HepG2 (cell line): ENCODE results near the gene HIF3A. TPM values are rescaled to one million over a fixed set of nuclear protein-coding genes. Genes with fewer than 3 reads are reported as not detected.

ENCODE experiments used
- ATAC-seq: fragments of 200-7000 bp; cut with Tn5 transposase; 3 replicates; pipeline ENCODE4 v1.9.1; 2020; ENCODE audit warnings: mild to moderate bottlenecking, moderate library complexity
- BruUV-seq: library from RNA; stranded (reverse); fragments of 400-500 nt; replicated peaks from 2 replicates; lab custom pipeline; 2021; lab: Mats Ljungman, UMichigan
- CTCF ChIA-PET: fragments of 300-600 bp; formaldehyde crosslinking; extraction: SDS; loops from one replicate; lab custom pipeline; 2021; ENCODE audit warnings: low total read pairs, inconsistent platforms, low intra/inter-chr PET ratio; lab: Yijun Ruan, JAX
- POLR2A ChIA-PET: fragments of 350-600 bp; sonication (Branson Sonifier 250); formaldehyde crosslinking; loops from one replicate; lab custom pipeline; 2020; ENCODE audit warnings: antibody characterized with exemption, inconsistent platforms; lab: Yijun Ruan, JAX
- DNase-seq: peaks from one replicate; pipeline ENCODE4 v3.0.0-alpha.2; 2015; ENCODE audit warnings: low spot score
- FAIRE-seq: peaks from 3 replicates; lab custom pipeline; 2011; peaks lifted over from hg19 to GRCh38; lab: Jason Lieb, UNC
- H2AFZ ChIP-seq: one replicate; pipeline ENCODE4 v1.6.1; 2011; ENCODE audit warnings: low read length, inconsistent platforms
- H3K27ac ChIP-seq: fragments of 300-600 bp; 3 replicates; pipeline ENCODE4 v1.8.0; 2011; ENCODE audit warnings: mixed run types, mild to moderate bottlenecking, mixed read lengths, low read length, inconsistent platforms; ENCODE audit not compliant: insufficient read depth; ENCODE audit errors: extremely low read length
- H3K27me3 ChIP-seq, 2 experiments: fragments of 200-600 bp in 1 of 2; 2 replicates in 1 of 2; 3 replicates in 1 of 2; pipeline versions ENCODE4 v1.6.0 to v1.8.0; 2011; ENCODE audit warnings: low read length in 2 of 2, mild to moderate bottlenecking in 2 of 2, moderate library complexity in 2 of 2, inconsistent platforms in 1 of 2; ENCODE audit not compliant: insufficient read depth in 2 of 2, control insufficient read depth in 1 of 2
- H3K36me3 ChIP-seq, 2 experiments: fragments of 200-600 bp in 1 of 2; replicated peaks in 1 of 2; 2 replicates in 1 of 2; 3 replicates in 1 of 2; pipeline versions ENCODE4 v1.5.1 to v1.8.0; 2011; ENCODE audit warnings: low read length in 2 of 2, inconsistent platforms in 1 of 2; ENCODE audit not compliant: insufficient read depth in 2 of 2, control insufficient read depth in 1 of 2
- H3K4me1 ChIP-seq: 2 replicates; pipeline ENCODE4 v1.5.1; 2012; ENCODE audit warnings: low read length, inconsistent platforms; ENCODE audit not compliant: insufficient read depth
- H3K4me2 ChIP-seq: 2 replicates; pipeline ENCODE4 v1.6.0; 2011; ENCODE audit warnings: low read depth, low read length, inconsistent platforms
- H3K4me3 ChIP-seq, 3 experiments: fragments of 200-600 bp in 1 of 3; sonication (generic), shearing (Covaris generic) in 1 of 3; replicated peaks in 1 of 3; 2 replicates each; pipeline ENCODE4 v1.5.1; 2011 to 2016; ENCODE audit warnings: low read length in 3 of 3, inconsistent platforms in 2 of 3, low read depth in 2 of 3, mild to moderate bottlenecking in 2 of 3, control low read depth in 1 of 3, mixed read lengths in 1 of 3; ENCODE audit not compliant: insufficient read depth in 1 of 3
- H3K79me2 ChIP-seq: one replicate; pipeline ENCODE4 v1.6.1; 2011; ENCODE audit warnings: low read length, inconsistent platforms; ENCODE audit not compliant: insufficient read depth
- H3K9ac ChIP-seq: 2 replicates; pipeline ENCODE4 v1.6.0; 2011; ENCODE audit warnings: mild to moderate bottlenecking, low read depth, low read length, inconsistent platforms; ENCODE audit not compliant: insufficient read depth
- H3K9me3 ChIP-seq: 2 replicates; pipeline ENCODE4 v1.5.1; 2012; ENCODE audit warnings: mild to moderate bottlenecking, low read length
- H4K20me1 ChIP-seq: 2 replicates; pipeline ENCODE4 v1.6.0; 2011; ENCODE audit warnings: inconsistent platforms, mild to moderate bottlenecking, low read length, moderate library complexity; ENCODE audit not compliant: insufficient read depth
- ETV5 ChIP-seq: IDR thresholded peaks from 2 replicates; pipeline ENCODE4 v1.6.1; 2018; ENCODE audit warnings: missing biosample characterization, missing genetic modification reagents, inconsistent platforms, borderline replicate concordance
- SIN3A ChIP-seq: IDR thresholded peaks from 2 replicates; pipeline ENCODE4 v1.6.1; 2011; ENCODE audit warnings: low read depth, mild to moderate bottlenecking, control low read depth, low read length, borderline replicate concordance
- SOX13 ChIP-seq, 3 experiments: fragments of 450-650 bp in 1 of 3; sonication (generic) in 1 of 3; formaldehyde crosslinking in 1 of 3; IDR thresholded peaks in 2 of 3; conservative IDR thresholded peaks in 1 of 3; 2 replicates each; pipeline versions ENCODE4 v1.5.0 to v1.6.1; 2016 to 2020; ENCODE audit warnings: antibody characterized with exemption in 1 of 3, mild to moderate bottlenecking in 1 of 3, missing compliant biosample characterization in 1 of 3, missing genetic modification reagents in 1 of 3, moderate library complexity in 1 of 3
- ZKSCAN1 ChIP-seq: fragments of 150-350 bp; IDR thresholded peaks from 2 replicates; pipeline ENCODE4 v1.6.1; 2014; ENCODE audit warnings: low read length
- ZNF451 ChIP-seq: sonication (generic); formaldehyde crosslinking; IDR thresholded peaks from 2 replicates; pipeline ENCODE4 v1.5.0; 2020; ENCODE audit warnings: mild to moderate bottlenecking, missing genetic modification reagents
- ZNF782 ChIP-seq: sonication (generic); formaldehyde crosslinking; IDR thresholded peaks from 2 replicates; pipeline ENCODE4 v1.4.0; 2020; ENCODE audit warnings: missing genetic modification reagents, mild to moderate bottlenecking, borderline replicate concordance
- WGBS: methylation state at CpG from one replicate; pipeline ENCODE4 v1.1.6; 2017; ENCODE audit warnings: low lambda C conversion rate; 5-methylcytosine and 5-hydroxymethylcytosine counted together
- in situ Hi-C: cut with HindIII; loops from 2 replicates; pipeline ENCODE4 v1.10.0; 2017; ENCODE audit warnings: low pct_unique_long_range_greater_than_20kb; ENCODE audit not compliant: extremely low pct_ligation_motif_present
- intact Hi-C: fragments of 100-400 bp; cut with micrococcal nuclease; formaldehyde crosslinking; loops from one replicate; pipeline ENCODE4 v1.10.0; 2022; ENCODE audit not compliant: unreplicated experiment
- polyA plus RNA-seq, 8 experiments: library from polyadenylated mRNA; depleted of rRNA in 3 of 8; stranded (reverse) in 7 of 8; unstranded in 1 of 8; fragments of >200 nt; fragmentation: Illumina TruSeq in 4 of 8; extraction: Trizol in 4 of 8; gene quantifications; 2 replicates each; pipeline versions ENCODE4 v1.2.1 to v1.2.3, GENCODE V29; 2011 to 2016; ENCODE audit warnings: low read depth in 4 of 8, missing spikeins in 1 of 8, mixed read lengths in 1 of 8; ENCODE audit not compliant: insufficient read depth in 1 of 8
- total RNA-seq, 5 experiments: library from RNA; depleted of rRNA; stranded (reverse); fragments of >200 nt; fragmentation: Illumina TruSeq; extraction: Trizol; gene quantifications; 2 replicates each; pipeline ENCODE4 v1.2.3, GENCODE V29; 2016; ENCODE audit warnings: low read depth in 1 of 5
- TF ChIP-seq, protein P1 (sequence below): sonication (generic); formaldehyde crosslinking; IDR thresholded peaks from 2 replicates; pipeline ENCODE4 v1.4.0; 2020; ENCODE audit warnings: missing genetic modification reagents, borderline replicate concordance
- TF ChIP-seq, protein P2 (sequence below): sonication (generic); formaldehyde crosslinking; IDR thresholded peaks from 2 replicates; pipeline ENCODE4 v1.4.0; 2020; ENCODE audit warnings: mild to moderate bottlenecking, missing genetic modification reagents
- TF ChIP-seq, protein P3 (sequence below): IDR thresholded peaks from 2 replicates; pipeline ENCODE4 v1.6.1; 2016; ENCODE audit warnings: missing genetic modification reagents, missing compliant biosample characterization

HIF3A gene
- total and polyA plus RNA-seq, 2 of the 13 experiments (the other 11 are each of a cell fraction or from before 2014, with no cell fraction given), result 0.09 to 0.22 TPM

DNA sequence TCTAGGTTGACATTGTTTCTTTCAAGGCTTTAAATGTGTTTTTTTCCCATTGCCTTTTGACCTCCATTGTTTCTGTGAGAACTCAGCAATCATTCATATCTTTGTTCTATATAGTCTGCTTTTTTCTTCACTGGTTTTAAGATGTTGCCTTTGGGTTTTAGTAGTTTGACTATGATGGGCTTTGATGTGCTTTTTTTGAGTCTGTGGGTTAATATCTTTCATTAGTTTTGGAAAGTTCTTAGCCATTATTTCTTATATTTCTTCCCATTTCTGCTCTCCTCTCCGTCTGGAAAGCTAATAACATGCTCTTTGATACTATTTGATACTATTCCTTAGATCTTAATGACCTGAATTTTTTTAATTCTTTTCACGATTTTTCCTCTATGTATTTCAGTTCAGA is 83.8 kb downstream of the HIF3A start:
- H3K9ac ChIP-seq, result no peak overlapping the region
- H3K36me3 ChIP-seq, result peaks cover 24 to 84% of the 10 kb centered on the region in 2 experiments
- no peaks in the 10 kb centered on the region for H3K27me3 ChIP-seq
- no TSS peak for BruUV-seq
- ATAC-seq (no peak), FAIRE-seq (no peak)
- ChIA-PET CTCF (no interaction called here), POLR2A (no interaction called here)
- intact Hi-C loops, result no loop called here
- in situ Hi-C loops, result no loop called here
- H3K79me2 ChIP-seq, result no peaks in the 10 kb centered on the region
- 95% methylated on average over 2 of the region's 2 CpGs for WGBS
- TF ChIP-seq, protein P1, sequence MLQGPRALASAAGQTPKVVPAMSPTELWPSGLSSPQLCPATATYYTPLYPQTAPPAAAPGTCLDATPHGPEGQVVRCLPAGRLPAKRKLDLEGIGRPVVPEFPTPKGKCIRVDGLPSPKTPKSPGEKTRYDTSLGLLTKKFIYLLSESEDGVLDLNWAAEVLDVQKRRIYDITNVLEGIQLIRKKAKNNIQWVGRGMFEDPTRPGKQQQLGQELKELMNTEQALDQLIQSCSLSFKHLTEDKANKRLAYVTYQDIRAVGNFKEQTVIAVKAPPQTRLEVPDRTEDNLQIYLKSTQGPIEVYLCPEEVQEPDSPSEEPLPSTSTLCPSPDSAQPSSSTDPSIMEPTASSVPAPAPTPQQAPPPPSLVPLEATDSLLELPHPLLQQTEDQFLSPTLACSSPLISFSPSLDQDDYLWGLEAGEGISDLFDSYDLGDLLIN (CRISPR knock-in tag), result no peak
- TF ChIP-seq ETV5 (CRISPR knock-in tag), result no peak
- TF ChIP-seq, protein P2, sequence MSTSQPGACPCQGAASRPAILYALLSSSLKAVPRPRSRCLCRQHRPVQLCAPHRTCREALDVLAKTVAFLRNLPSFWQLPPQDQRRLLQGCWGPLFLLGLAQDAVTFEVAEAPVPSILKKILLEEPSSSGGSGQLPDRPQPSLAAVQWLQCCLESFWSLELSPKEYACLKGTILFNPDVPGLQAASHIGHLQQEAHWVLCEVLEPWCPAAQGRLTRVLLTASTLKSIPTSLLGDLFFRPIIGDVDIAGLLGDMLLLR, result no peak
- TF ChIP-seq ZNF451 (CRISPR knock-in tag), result no peak
- TF ChIP-seq, protein P3, sequence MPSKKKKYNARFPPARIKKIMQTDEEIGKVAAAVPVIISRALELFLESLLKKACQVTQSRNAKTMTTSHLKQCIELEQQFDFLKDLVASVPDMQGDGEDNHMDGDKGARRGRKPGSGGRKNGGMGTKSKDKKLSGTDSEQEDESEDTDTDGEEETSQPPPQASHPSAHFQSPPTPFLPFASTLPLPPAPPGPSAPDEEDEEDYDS (CRISPR knock-in tag), result no peak
- no peak for TF ChIP-seq SOX13 (IDR thresholded peaks at IDR 0.05)
- TF ChIP-seq SOX13 (CRISPR knock-in tag; conservative IDR thresholded peaks at IDR 0.05 in 1 of 2, IDR thresholded peaks at IDR 0.05 in 1 of 2), result no peak
- no peak for TF ChIP-seq ZKSCAN1
- no peak for TF ChIP-seq ZNF782
- TF ChIP-seq SIN3A, result no peak
- TF ChIP-seq, all 625 proteins: peak for 0
- H2AFZ ChIP-seq, result no peak overlapping the region
- no peak overlapping the region for H3K27ac ChIP-seq
- peaks cover 2% of the 10 kb centered on the region for H3K4me1 ChIP-seq
- H3K9me3 ChIP-seq, result no peaks in the 10 kb centered on the region
- H3K4me2 ChIP-seq, result no peak overlapping the region
- DNase-seq, result no peak
- H3K4me3 ChIP-seq, result no peak overlapping the region
- H4K20me1 ChIP-seq, result no peaks in the 10 kb centered on the region
